ENCODE data around the gene NR2C1.

The NR2C1 gene

GRCh38 chr12:94980577-94980976 lies 92.8 kb downstream of the NR2C1 start:
- Histone ChIP-seq H3K27me3 (replicated peaks; ENCODE audit: control insufficient read depth, insufficient read depth, low read length) (no peaks in the 10 kb centered on the region), H3K9me3 (ENCODE audit: control insufficient read depth, low read length) (no peaks in the 10 kb centered on the region), H3K9ac (ENCODE audit: low read length) (no peak overlapping the region), H3K4me1 (ENCODE audit: control insufficient read depth, insufficient read depth, low read length) (no peaks in the 10 kb centered on the region), H3K4me3 (ENCODE audit: low read length) (no peak overlapping the region), H3K36me3 (ENCODE audit: control insufficient read depth, insufficient read depth, low read length, severe bottlenecking) (peaks cover 9% of the 10 kb centered on the region)
- peak; percentile 61 for DNase-seq (ENCODE audit: low read depth)

- Histone ChIP-seq H3K27me3 (replicated peaks; ENCODE audit: control insufficient read depth, insufficient read depth, low read length) (no peaks in the 10 kb centered on the region), H3K9me3 (ENCODE audit: control insufficient read depth, low read length) (no peaks in the 10 kb centered on the region), H3K4me1 (ENCODE audit: control insufficient read depth, insufficient read depth, low read length) (no peaks in the 10 kb centered on the region), H3K4me3 (ENCODE audit: low read length) (no peak overlapping the region), H3K9ac (ENCODE audit: low read length) (no peak overlapping the region), H3K36me3 (ENCODE audit: control insufficient read depth, insufficient read depth, low read length, severe bottlenecking) (peaks cover 9% of the 10 kb centered on the region)
- DNase-seq (ENCODE audit: low read depth) = no peak
These were observed 93.5 kb downstream of the NR2C1 start for GRCh38 chr12:94979941-94980340.

GRCh38 chr12:94977766-94978468 lies 95.5 kb downstream of the NR2C1 start:
- H3K4me1 ChIP-seq (ENCODE audit: control insufficient read depth, insufficient read depth, low read length) = no peaks in the 10 kb centered on the region
- H3K4me3 ChIP-seq (ENCODE audit: low read length) = no peak overlapping the region
- DNase-seq (ENCODE audit: low read depth) = no peak
- H3K36me3 ChIP-seq (ENCODE audit: control insufficient read depth, insufficient read depth, low read length, severe bottlenecking) = peaks cover 4% of the 10 kb centered on the region
- no peak overlapping the region for H3K9ac ChIP-seq (ENCODE audit: low read length)
- H3K9me3 ChIP-seq (ENCODE audit: control insufficient read depth, low read length) = no peaks in the 10 kb centered on the region
- H3K27me3 ChIP-seq (replicated peaks; ENCODE audit: control insufficient read depth, insufficient read depth, low read length) = no peaks in the 10 kb centered on the region

GRCh38 chr12:94973221-94973620 lies 100.2 kb downstream of the NR2C1 start:
- Histone ChIP-seq H3K27me3 (replicated peaks; ENCODE audit: control insufficient read depth, insufficient read depth, low read length) (no peaks in the 10 kb centered on the region), H3K9me3 (ENCODE audit: control insufficient read depth, low read length) (no peaks in the 10 kb centered on the region), H3K4me1 (ENCODE audit: control insufficient read depth, insufficient read depth, low read length) (no peaks in the 10 kb centered on the region), H3K4me3 (ENCODE audit: low read length) (no peak overlapping the region), H3K9ac (ENCODE audit: low read length) (no peak overlapping the region), H3K36me3 (ENCODE audit: control insufficient read depth, insufficient read depth, low read length, severe bottlenecking) (peaks cover 11% of the 10 kb centered on the region)
- peak; percentile 79 for DNase-seq (ENCODE audit: low read depth)

- H3K4me1 ChIP-seq (ENCODE audit: control insufficient read depth, insufficient read depth, low read length) = no peaks in the 10 kb centered on the region
- no peak overlapping the region for H3K9ac ChIP-seq (ENCODE audit: low read length)
- H3K27me3 ChIP-seq (replicated peaks; ENCODE audit: control insufficient read depth, insufficient read depth, low read length) = no peaks in the 10 kb centered on the region
- H3K9me3 ChIP-seq (ENCODE audit: control insufficient read depth, low read length) = no peaks in the 10 kb centered on the region
- H3K4me3 ChIP-seq (ENCODE audit: low read length) = no peak overlapping the region
- peaks cover 11% of the 10 kb centered on the region for H3K36me3 ChIP-seq (ENCODE audit: control insufficient read depth, insufficient read depth, low read length, severe bottlenecking)
- DNase-seq (ENCODE audit: low read depth) = no peak
These were observed 100.6 kb downstream of the NR2C1 start for GRCh38 chr12:94972795-94973194.

GRCh38 chr12:94971923-94972322 lies 101.5 kb downstream of the NR2C1 start:
- Histone ChIP-seq H3K9ac (ENCODE audit: low read length) (no peak overlapping the region), H3K27me3 (replicated peaks; ENCODE audit: control insufficient read depth, insufficient read depth, low read length) (no peaks in the 10 kb centered on the region), H3K4me3 (ENCODE audit: low read length) (no peak overlapping the region), H3K9me3 (ENCODE audit: control insufficient read depth, low read length) (no peaks in the 10 kb centered on the region), H3K4me1 (ENCODE audit: control insufficient read depth, insufficient read depth, low read length) (no peaks in the 10 kb centered on the region), H3K36me3 (ENCODE audit: control insufficient read depth, insufficient read depth, low read length, severe bottlenecking) (peaks cover 11% of the 10 kb centered on the region)
- no peak for DNase-seq (ENCODE audit: low read depth)

GRCh38 chr12:94970560-94970959 lies 102.9 kb downstream of the NR2C1 start:
- H3K36me3 ChIP-seq (ENCODE audit: control insufficient read depth, insufficient read depth, low read length, severe bottlenecking) = peaks cover 11% of the 10 kb centered on the region
- H3K4me3 ChIP-seq (ENCODE audit: low read length) = no peak overlapping the region
- H3K9ac ChIP-seq (ENCODE audit: low read length) = no peak overlapping the region
- H3K4me1 ChIP-seq (ENCODE audit: control insufficient read depth, insufficient read depth, low read length) = no peaks in the 10 kb centered on the region
- no peak for DNase-seq (ENCODE audit: low read depth)
- no peaks in the 10 kb centered on the region for H3K9me3 ChIP-seq (ENCODE audit: control insufficient read depth, low read length)
- H3K27me3 ChIP-seq (replicated peaks; ENCODE audit: control insufficient read depth, insufficient read depth, low read length) = no peaks in the 10 kb centered on the region

Data from adipocyte (in vitro differentiated cells).